ENCODE measurements around the gene FOXA3.

DNA sequence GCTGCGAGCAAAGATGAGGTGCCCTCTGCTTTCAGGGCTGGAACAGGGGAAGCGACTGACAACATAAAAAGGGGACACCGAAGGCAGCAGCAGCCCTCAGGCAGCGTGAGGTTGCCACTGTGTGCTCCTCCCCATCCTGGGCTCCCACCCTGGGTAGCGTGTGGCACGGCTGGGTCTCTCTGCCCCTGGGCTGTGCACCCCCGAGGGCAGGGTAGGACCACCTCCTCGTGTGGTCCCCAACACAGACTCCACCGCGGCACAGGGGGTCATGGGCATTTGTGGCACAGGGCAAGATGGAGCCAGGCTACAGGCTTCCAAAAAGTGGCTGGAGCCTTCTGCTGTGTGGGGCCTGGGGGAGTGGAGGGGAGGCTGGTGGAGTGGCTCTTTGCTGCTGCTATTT is 42.6 kb upstream of the FOXA3 start:
- TF ChIP-seq RFX5 (IDR thresholded peaks at IDR 0.05) (no peak), POLR2A (IDR thresholded peaks at IDR 0.05; ENCODE audit: low read length) (no peak), NFE2L2 (conservative IDR thresholded peaks at IDR 0.05; ENCODE audit: low read length) (no peak)
- TF ChIP-seq, protein P1, sequence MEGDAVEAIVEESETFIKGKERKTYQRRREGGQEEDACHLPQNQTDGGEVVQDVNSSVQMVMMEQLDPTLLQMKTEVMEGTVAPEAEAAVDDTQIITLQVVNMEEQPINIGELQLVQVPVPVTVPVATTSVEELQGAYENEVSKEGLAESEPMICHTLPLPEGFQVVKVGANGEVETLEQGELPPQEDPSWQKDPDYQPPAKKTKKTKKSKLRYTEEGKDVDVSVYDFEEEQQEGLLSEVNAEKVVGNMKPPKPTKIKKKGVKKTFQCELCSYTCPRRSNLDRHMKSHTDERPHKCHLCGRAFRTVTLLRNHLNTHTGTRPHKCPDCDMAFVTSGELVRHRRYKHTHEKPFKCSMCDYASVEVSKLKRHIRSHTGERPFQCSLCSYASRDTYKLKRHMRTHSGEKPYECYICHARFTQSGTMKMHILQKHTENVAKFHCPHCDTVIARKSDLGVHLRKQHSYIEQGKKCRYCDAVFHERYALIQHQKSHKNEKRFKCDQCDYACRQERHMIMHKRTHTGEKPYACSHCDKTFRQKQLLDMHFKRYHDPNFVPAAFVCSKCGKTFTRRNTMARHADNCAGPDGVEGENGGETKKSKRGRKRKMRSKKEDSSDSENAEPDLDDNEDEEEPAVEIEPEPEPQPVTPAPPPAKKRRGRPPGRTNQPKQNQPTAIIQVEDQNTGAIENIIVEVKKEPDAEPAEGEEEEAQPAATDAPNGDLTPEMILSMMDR (IDR thresholded peaks at IDR 0.05): no peak
